Measurements from ENCODE around the gene YAF2. TPM values are rescaled to one million over a fixed set of nuclear protein-coding genes. Genes with fewer than 3 reads are reported as not detected.

The YAF2 gene
- total and polyA plus RNA-seq, 7 donors = 8.6 to 52.8 (median 29.6) TPM

DNA sequence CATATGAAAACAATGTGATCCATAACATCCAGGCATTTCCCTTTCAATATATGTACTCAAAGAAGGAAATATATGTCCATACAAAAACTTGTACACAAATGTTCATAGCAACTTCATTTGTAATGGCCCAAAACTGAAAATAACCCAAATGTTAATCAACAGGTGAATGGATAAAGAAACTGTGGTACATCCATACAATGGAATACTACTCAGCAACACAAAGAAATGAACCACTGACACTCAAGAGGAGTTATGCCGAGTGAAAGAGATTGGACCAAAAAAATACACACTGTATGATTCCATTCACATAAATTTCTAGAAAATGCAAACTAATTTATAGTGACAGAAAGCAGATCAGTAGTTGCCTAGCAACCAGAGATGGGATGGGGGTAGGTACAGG lies 63.1 kb downstream of the YAF2 start:
- intact Hi-C loops (cut with DNase I) = no loop called here
- Histone ChIP-seq H3K36me3 (no peaks in the 10 kb centered on the region), H3K27me3 (no peaks in the 10 kb centered on the region), H3K27ac (no peak overlapping the region), H3K9me3 (no peaks in the 10 kb centered on the region), H3K4me1 (no peaks in the 10 kb centered on the region), H3K4me3 (no peak overlapping the region)
- WGBS, 2 donors = 96% methylated on average over 1 of the region's 1 CpG
- TF ChIP-seq EP300 (IDR thresholded peaks at IDR 0.05) = no peak
- no peak for TF ChIP-seq POLR2AphosphoS5 (IDR thresholded peaks at IDR 0.05)
- TF ChIP-seq POLR2A (IDR thresholded peaks at IDR 0.05) = no peak
- TF ChIP-seq, protein P1, sequence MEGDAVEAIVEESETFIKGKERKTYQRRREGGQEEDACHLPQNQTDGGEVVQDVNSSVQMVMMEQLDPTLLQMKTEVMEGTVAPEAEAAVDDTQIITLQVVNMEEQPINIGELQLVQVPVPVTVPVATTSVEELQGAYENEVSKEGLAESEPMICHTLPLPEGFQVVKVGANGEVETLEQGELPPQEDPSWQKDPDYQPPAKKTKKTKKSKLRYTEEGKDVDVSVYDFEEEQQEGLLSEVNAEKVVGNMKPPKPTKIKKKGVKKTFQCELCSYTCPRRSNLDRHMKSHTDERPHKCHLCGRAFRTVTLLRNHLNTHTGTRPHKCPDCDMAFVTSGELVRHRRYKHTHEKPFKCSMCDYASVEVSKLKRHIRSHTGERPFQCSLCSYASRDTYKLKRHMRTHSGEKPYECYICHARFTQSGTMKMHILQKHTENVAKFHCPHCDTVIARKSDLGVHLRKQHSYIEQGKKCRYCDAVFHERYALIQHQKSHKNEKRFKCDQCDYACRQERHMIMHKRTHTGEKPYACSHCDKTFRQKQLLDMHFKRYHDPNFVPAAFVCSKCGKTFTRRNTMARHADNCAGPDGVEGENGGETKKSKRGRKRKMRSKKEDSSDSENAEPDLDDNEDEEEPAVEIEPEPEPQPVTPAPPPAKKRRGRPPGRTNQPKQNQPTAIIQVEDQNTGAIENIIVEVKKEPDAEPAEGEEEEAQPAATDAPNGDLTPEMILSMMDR (IDR thresholded peaks at IDR 0.05) = no peak
- DNase-seq = no peak

DNA sequence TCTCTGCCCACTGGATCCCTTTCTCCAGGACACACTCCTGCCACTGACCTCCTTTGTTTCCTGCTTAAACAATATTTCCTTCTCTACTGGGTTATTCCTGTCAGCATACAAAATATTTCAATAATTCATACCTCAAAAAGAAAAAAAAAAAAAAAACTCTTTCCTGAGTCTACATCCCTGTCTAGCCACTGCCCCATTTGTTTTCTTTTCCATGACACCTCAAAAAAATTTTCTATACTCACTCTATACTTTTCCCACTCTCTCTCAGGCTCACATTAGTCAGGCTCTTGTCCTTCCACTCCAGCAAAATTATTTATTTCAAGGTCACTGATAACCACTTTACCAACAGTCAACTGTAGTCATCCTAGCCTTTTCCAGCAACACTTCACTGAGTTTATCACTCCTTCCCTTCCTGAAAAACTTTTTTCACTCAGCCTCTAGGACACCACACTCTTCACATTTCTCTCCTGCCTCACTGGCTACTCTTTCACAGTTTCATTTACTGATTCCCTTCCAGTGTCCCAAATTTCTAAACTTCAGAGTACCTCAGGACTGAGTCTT lies 64.0 kb downstream of the YAF2 start:
- no peaks in the 10 kb centered on the region for H3K4me1 ChIP-seq
- TF ChIP-seq POLR2AphosphoS5 (IDR thresholded peaks at IDR 0.05) (no peak), POLR2A (IDR thresholded peaks at IDR 0.05) (no peak), EP300 (IDR thresholded peaks at IDR 0.05) (no peak)
- TF ChIP-seq, protein P1 (IDR thresholded peaks at IDR 0.05) = no peak

GRCh38 chr12:42172441-42173210 lies 65.4 kb downstream of the YAF2 start:
- DNase-seq = no peak
- H3K27me3 ChIP-seq = no peaks in the 10 kb centered on the region
- intact Hi-C loops (cut with DNase I) = no loop called here
- no peaks in the 10 kb centered on the region for H3K36me3 ChIP-seq
- H3K4me3 ChIP-seq = no peak overlapping the region
- 95 to 97% methylated on average over 4 of the region's 4 CpGs for WGBS, 2 donors
- H3K9me3 ChIP-seq = no peaks in the 10 kb centered on the region
- H3K27ac ChIP-seq = no peak overlapping the region
- no peaks in the 10 kb centered on the region for H3K4me1 ChIP-seq
- no peak for TF ChIP-seq POLR2A (IDR thresholded peaks at IDR 0.05)
- no peak for TF ChIP-seq POLR2AphosphoS5 (IDR thresholded peaks at IDR 0.05)
- no peak for TF ChIP-seq EP300 (IDR thresholded peaks at IDR 0.05)
- TF ChIP-seq, protein P1 (IDR thresholded peaks at IDR 0.05) = no peak

More for the DNA sequence above, 64.0 kb downstream of the YAF2 start:
- no peaks in the 10 kb centered on the region for H3K9me3 ChIP-seq
- no peak overlapping the region for H3K4me3 ChIP-seq
- intact Hi-C loops (cut with DNase I) = no loop called here
- H3K27ac ChIP-seq = no peak overlapping the region
- H3K36me3 ChIP-seq = no peaks in the 10 kb centered on the region
- no peak for DNase-seq
- H3K27me3 ChIP-seq = no peaks in the 10 kb centered on the region

- intact Hi-C loops (cut with DNase I) = no loop called here
- no peaks in the 10 kb centered on the region for H3K36me3 ChIP-seq
- H3K27ac ChIP-seq = no peak overlapping the region
- H3K9me3 ChIP-seq = no peaks in the 10 kb centered on the region
- no peaks in the 10 kb centered on the region for H3K4me1 ChIP-seq
- DNase-seq = no peak
- no peaks in the 10 kb centered on the region for H3K27me3 ChIP-seq
- TF ChIP-seq, protein P1 (IDR thresholded peaks at IDR 0.05) = no peak
- TF ChIP-seq POLR2AphosphoS5 (IDR thresholded peaks at IDR 0.05) = no peak
- no peak for TF ChIP-seq EP300 (IDR thresholded peaks at IDR 0.05)
- TF ChIP-seq POLR2A (IDR thresholded peaks at IDR 0.05) = no peak
- WGBS, 2 donors = 96 to 97% methylated on average over 6 of the region's 6 CpGs
- H3K4me3 ChIP-seq = no peak overlapping the region
These were observed 70.3 kb downstream of the YAF2 start for GRCh38 chr12:42167711-42168110.
